Calu3 (cell line): ENCODE data around the gene TAX1BP3. TPM values are rescaled to one million over a fixed set of nuclear protein-coding genes. Genes with fewer than 3 reads are reported as not detected.

Experiments used
- BruUV-seq: library from RNA; stranded (reverse); fragments of 400-500 nt; replicated peaks from 2 replicates; lab custom pipeline; 2021; lab: Mats Ljungman, UMichigan
- CTCF ChIA-PET: fragments of 300-600 bp; sonication (Branson Sonifier 250); formaldehyde crosslinking; loops from one replicate; lab custom pipeline; 2022; ENCODE audit warnings: antibody characterized with exemption; lab: Charles Lee
- DNase-seq: peaks from one replicate; pipeline ENCODE4 v3.0.0; 2022
- H3K27ac Mint-ChIP-seq: one replicate; pipeline ENCODE4 v1.8.0; 2022; ENCODE audit warnings: mixed read lengths; ENCODE audit not compliant: unreplicated experiment
- H3K27me3 Mint-ChIP-seq: one replicate; pipeline ENCODE4 v1.8.0; 2022; ENCODE audit warnings: mixed read lengths; ENCODE audit not compliant: unreplicated experiment
- H3K36me3 Mint-ChIP-seq: one replicate; pipeline ENCODE4 v1.8.0; 2022; ENCODE audit warnings: mild to moderate bottlenecking, moderate library complexity, mixed read lengths; ENCODE audit not compliant: insufficient read depth, unreplicated experiment
- H3K4me1 Mint-ChIP-seq: one replicate; pipeline ENCODE4 v1.8.0; 2022; ENCODE audit warnings: mild to moderate bottlenecking, low read depth, mixed read lengths; ENCODE audit not compliant: unreplicated experiment
- H3K4me3 Mint-ChIP-seq: one replicate; pipeline ENCODE4 v1.8.0; 2022; ENCODE audit warnings: mild to moderate bottlenecking, low read depth, moderate library complexity, mixed read lengths; ENCODE audit not compliant: unreplicated experiment
- H3K9me3 Mint-ChIP-seq: one replicate; pipeline ENCODE4 v1.8.0; 2022; ENCODE audit warnings: low read depth, mixed read lengths; ENCODE audit not compliant: unreplicated experiment
- intact Hi-C: fragments of 100-400 bp; cut with micrococcal nuclease; formaldehyde crosslinking; loops from one replicate; pipeline ENCODE4 v1.10.0; 2022; ENCODE audit not compliant: unreplicated experiment
- total RNA-seq: library from RNA; stranded (reverse); gene quantifications from 2 replicates; pipeline ENCODE4 v1.2.3, GENCODE V29; 2022
- TF ChIP-seq, protein P1 (sequence below): fragments of 200-600 bp; IDR thresholded peaks from one replicate; pipeline ENCODE4 v1.8.0; 2022; ENCODE audit warnings: antibody characterized with exemption; ENCODE audit not compliant: unreplicated experiment

TAX1BP3 gene
- total RNA-seq, 1 experiment from 2014 or later: 66.1 TPM

DNA sequence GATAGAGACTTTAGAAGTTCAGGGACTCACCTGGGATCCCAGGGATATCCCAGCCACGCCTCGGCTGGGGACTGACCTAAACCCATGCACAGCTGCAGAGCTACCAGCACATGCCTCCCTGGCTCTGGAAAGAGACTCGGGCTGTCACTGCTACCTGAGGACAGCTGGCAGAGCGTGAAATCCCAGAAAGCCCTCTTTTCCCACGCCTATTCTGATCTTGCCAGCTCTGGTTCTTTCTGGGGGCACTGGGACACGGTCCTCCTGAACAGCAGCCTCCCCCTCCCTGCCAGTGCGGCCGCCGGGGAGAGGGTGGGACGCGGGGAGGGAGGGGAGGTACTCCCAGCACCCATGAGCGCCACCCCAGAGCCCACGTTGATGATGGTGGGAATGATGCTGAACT, 16.8 kb upstream of the TAX1BP3 start:
- no peaks in the 10 kb centered on the region for H3K27me3 Mint-ChIP-seq
- intact Hi-C loops: no loop called here
- no peaks in the 10 kb centered on the region for H3K36me3 Mint-ChIP-seq
- H3K27ac Mint-ChIP-seq: no peak overlapping the region
- CTCF ChIA-PET: interaction anchor here (0.7 kb wide), 1 partner anchor 285 kb away, joined by 7 read pairs; no protein-coding TSS in a partner anchor
- no peaks in the 10 kb centered on the region for H3K4me1 Mint-ChIP-seq
- H3K9me3 Mint-ChIP-seq: no peaks in the 10 kb centered on the region
- no peak for DNase-seq
- no TSS peak for BruUV-seq
- TF ChIP-seq, protein P1, sequence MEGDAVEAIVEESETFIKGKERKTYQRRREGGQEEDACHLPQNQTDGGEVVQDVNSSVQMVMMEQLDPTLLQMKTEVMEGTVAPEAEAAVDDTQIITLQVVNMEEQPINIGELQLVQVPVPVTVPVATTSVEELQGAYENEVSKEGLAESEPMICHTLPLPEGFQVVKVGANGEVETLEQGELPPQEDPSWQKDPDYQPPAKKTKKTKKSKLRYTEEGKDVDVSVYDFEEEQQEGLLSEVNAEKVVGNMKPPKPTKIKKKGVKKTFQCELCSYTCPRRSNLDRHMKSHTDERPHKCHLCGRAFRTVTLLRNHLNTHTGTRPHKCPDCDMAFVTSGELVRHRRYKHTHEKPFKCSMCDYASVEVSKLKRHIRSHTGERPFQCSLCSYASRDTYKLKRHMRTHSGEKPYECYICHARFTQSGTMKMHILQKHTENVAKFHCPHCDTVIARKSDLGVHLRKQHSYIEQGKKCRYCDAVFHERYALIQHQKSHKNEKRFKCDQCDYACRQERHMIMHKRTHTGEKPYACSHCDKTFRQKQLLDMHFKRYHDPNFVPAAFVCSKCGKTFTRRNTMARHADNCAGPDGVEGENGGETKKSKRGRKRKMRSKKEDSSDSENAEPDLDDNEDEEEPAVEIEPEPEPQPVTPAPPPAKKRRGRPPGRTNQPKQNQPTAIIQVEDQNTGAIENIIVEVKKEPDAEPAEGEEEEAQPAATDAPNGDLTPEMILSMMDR: no peak
- H3K4me3 Mint-ChIP-seq: no peak overlapping the region

DNA sequence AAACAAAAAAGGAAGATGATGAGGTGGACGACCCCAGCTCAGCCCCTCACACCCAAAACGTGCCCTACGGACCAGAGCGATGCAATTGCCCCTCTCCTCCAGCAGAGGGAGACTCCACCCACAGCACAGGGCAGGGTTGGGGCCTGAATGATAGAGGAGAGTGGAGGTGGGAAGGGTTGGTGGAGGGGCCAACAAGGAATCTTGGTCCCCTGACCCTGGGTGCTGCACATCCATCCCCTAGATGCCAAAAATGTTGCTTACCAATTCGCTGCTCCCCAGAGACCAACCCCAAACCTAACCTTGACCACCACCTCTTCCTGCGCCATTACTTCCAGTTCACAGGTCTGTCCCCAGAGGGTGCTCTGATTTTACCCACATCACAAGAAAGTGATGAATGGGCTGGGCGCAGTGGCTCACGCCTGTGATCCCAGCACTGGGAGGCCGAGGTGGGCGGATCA, 14.7 kb upstream of the TAX1BP3 start:
- Mint-ChIP-seq H3K9me3 (no peaks in the 10 kb centered on the region), H3K36me3 (peaks cover 3% of the 10 kb centered on the region), H3K27me3 (no peaks in the 10 kb centered on the region), H3K4me3 (no peak overlapping the region), H3K4me1 (no peaks in the 10 kb centered on the region), H3K27ac (no peak overlapping the region)
- peak; percentile 26 for DNase-seq
- TF ChIP-seq, protein P1: peak; percentile 77
- intact Hi-C loops: no loop called here
- no TSS peak for BruUV-seq
- CTCF ChIA-PET: interaction anchor here (0.5 to 0.6 kb wide), 2 partner anchors 27 to 158 kb away, joined by 3 read pairs; no protein-coding TSS in a partner anchor

DNA sequence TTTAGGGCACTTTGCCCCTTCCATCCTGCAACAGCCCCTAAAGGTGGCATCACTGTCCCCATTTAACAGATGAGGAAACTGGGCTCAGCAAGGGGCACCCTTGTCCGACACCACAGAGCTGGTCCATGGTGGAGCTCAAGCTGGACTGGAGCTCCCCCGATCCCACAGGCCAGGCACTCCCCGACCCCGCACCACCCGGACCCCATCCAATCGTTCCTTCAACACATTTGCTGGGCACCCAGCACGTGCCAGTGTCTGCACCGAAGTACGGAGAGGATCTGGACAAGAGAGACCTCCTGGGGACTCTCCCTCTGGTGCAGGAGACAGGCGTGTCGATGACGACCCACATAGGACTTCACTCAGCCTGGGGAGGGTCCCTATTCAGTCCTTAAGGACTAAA, 13.7 kb upstream of the TAX1BP3 start:
- no peaks in the 10 kb centered on the region for H3K27me3 Mint-ChIP-seq
- no peak overlapping the region for H3K27ac Mint-ChIP-seq
- intact Hi-C loops: no loop called here
- H3K36me3 Mint-ChIP-seq: peaks cover 3% of the 10 kb centered on the region
- no TSS peak for BruUV-seq
- H3K9me3 Mint-ChIP-seq: no peaks in the 10 kb centered on the region
- CTCF ChIA-PET: no interaction called here
- H3K4me3 Mint-ChIP-seq: no peak overlapping the region
- no peak for DNase-seq
- TF ChIP-seq, protein P1: no peak
- H3K4me1 Mint-ChIP-seq: no peaks in the 10 kb centered on the region

DNA sequence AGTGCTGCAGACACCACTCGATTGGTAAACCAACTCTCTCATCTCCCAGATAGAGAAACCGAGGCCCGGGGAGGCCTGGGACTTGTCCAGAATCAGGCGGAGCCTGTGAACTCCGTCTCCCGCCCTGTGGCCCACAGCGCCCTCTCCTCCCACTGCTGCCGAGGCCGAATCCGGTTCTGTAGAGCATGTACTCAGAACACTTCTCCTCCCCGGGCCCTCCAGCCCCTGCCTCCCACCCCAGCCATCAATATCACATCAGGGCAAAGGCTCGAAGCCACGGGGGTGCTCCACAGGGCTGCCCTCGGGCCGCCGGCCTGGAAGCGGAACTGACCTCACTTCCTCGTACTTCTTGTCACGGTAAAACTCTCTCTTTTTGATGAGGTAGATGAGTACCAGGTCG, 13.2 kb upstream of the TAX1BP3 start:
- H3K4me1 Mint-ChIP-seq: no peaks in the 10 kb centered on the region
- no peak overlapping the region for H3K4me3 Mint-ChIP-seq
- CTCF ChIA-PET: no interaction called here
- no TSS peak for BruUV-seq
- TF ChIP-seq, protein P1: no peak
- H3K27me3 Mint-ChIP-seq: no peaks in the 10 kb centered on the region
- H3K27ac Mint-ChIP-seq: no peak overlapping the region
- DNase-seq: no peak
- H3K9me3 Mint-ChIP-seq: no peaks in the 10 kb centered on the region
- intact Hi-C loops: no loop called here
- H3K36me3 Mint-ChIP-seq: peaks cover 3% of the 10 kb centered on the region
